Measurements from ENCODE around the gene SLC4A2. TPM values are rescaled to one million over a fixed set of nuclear protein-coding genes. Genes with fewer than 3 reads are reported as not detected.
A peak's percentile ranks its signal among the peaks of the same experiment; 100 is the strongest.
"Not testable (repeated sequence)": the region's sequence is repeated elsewhere in the genome, so short reads cannot be mapped to it uniquely, and the experiment has no call there.

The SLC4A2 gene
- total RNA-seq, 1 experiment from 2014 or later: 164 TPM

DNA sequence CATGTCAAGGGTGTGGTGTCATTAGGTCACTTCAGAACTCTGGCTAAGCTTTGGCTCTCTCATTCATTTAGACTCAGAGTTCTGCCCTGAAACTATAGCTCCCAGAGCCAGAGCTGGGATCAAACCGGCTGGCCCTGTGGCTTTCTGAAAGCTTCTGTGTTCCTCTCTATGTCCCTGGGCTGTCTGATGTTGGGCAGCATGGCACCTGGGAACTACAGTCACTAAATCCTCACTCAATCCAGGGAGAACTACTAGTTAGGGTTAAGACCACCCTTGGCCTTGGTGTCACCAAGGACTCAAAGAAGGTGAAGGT is 48.3 kb upstream of the SLC4A2 start:
- ATAC-seq (no peak), DNase-seq (ENCODE audit: low spot score) (no peak)
- TF ChIP-seq RELA (CRISPR knock-in tag; IDR thresholded peaks at IDR 0.05; ENCODE audit: borderline replicate concordance): no peak
- TF ChIP-seq, protein P1, sequence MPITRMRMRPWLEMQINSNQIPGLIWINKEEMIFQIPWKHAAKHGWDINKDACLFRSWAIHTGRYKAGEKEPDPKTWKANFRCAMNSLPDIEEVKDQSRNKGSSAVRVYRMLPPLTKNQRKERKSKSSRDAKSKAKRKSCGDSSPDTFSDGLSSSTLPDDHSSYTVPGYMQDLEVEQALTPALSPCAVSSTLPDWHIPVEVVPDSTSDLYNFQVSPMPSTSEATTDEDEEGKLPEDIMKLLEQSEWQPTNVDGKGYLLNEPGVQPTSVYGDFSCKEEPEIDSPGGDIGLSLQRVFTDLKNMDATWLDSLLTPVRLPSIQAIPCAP (CRISPR knock-in tag; IDR thresholded peaks at IDR 0.05): no peak
- TF ChIP-seq, protein P2, sequence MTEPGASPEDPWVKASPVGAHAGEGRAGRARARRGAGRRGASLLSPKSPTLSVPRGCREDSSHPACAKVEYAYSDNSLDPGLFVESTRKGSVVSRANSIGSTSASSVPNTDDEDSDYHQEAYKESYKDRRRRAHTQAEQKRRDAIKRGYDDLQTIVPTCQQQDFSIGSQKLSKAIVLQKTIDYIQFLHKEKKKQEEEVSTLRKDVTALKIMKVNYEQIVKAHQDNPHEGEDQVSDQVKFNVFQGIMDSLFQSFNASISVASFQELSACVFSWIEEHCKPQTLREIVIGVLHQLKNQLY (CRISPR knock-in tag; IDR thresholded peaks at IDR 0.05): no peak
- POLR2A ChIA-PET: no interaction called here
- Mint-ChIP-seq H3K4me3 (no peak overlapping the region), H3K36me3 (no peaks in the 10 kb centered on the region), H3K27ac (peak overlapping the region; percentile 33; the same call in 1 of the 2 replicates), H3K27me3 (ENCODE audit: low read depth) (peaks cover 32% of the 10 kb centered on the region), H3K9me3 (no peaks in the 10 kb centered on the region), H3K4me1 (peaks cover 40% of the 10 kb centered on the region)
- CTCF ChIA-PET: interaction anchor here (0.8 to 6.6 kb wide), 16 partner anchors 9 to 113 kb away, joined by 3 to 112 read pairs (median 22); partner anchors contain the start of genes ABCB8, CDK5, NOS3 and TMUB1

DNA sequence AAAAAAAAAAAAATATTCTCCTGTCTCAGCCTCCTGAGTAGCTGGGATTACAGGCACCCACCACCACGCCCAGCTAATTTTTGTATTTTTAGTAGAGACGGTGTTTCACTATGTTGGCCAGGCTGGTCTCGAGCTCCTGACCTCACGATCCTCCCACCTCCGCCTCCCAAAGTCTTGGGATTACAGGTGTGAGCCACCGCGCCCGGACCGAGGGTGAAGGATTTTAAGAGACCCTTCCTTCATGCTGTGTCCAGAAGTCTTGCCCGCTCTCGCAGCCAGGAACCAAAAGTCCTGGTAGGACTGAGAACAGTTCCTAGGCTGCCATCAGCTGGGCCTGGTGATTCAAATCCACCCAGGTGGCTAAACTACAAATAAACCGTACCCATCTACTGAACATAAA is 47.8 kb upstream of the SLC4A2 start:
- ATAC-seq; H3K9me3 Mint-ChIP-seq; H3K4me3 Mint-ChIP-seq; H3K36me3 Mint-ChIP-seq; DNase-seq (ENCODE audit: low spot score); H3K27ac Mint-ChIP-seq; POLR2A ChIA-PET: not testable (repeated sequence)
- peaks cover 40% of the 10 kb centered on the region for H3K4me1 Mint-ChIP-seq
- peaks cover 38% of the 10 kb centered on the region for H3K27me3 Mint-ChIP-seq (ENCODE audit: low read depth)
- CTCF ChIA-PET: interaction anchor here (1.2 to 6.6 kb wide), 13 partner anchors 8 to 114 kb away, joined by 3 to 112 read pairs (median 33); partner anchors contain the start of genes ABCB8, NOS3 and TMUB1

DNA sequence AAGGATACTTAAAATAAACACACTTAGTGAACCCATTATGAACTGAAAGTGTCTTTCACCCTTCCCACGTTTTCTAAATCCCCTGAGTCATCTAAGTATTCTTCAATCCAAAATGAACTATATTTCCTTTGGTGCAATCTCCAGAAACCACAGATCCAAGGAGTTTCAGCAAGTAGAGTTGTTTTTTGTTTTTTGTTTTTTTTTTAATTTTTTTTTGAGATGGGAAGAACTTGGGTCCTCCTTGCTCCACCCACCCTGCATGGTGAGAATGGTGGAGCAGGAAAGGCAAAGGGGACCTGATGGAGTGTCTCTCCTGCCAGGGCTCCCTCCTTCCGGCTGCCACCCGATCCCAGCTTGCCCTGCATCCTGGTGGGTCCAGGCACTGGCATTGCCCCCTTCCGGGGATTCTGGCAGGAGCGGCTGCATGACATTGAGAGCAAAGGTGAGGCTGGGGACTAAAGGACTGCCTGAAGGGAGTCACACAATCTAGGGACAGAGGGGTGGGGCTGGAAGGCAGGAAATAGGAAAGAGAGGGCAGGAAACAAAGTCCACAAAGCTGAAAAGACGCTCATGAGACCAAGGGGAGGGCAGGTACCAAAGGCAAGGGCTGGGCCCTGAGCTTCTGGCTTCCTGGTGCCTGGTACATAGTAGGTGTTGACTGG is 47.2 kb upstream of the SLC4A2 start:
- H3K4me1 Mint-ChIP-seq: peaks cover 40% of the 10 kb centered on the region
- no peaks in the 10 kb centered on the region for H3K36me3 Mint-ChIP-seq
- CTCF ChIA-PET: interaction anchor here (0.6 to 6.6 kb wide), 23 partner anchors 7 to 232 kb away, joined by 3 to 112 read pairs (median 8); partner anchors contain the start of genes ABCB8 and CDK5
- H3K27me3 Mint-ChIP-seq (ENCODE audit: low read depth): peaks cover 43% of the 10 kb centered on the region
- POLR2A ChIA-PET: no interaction called here
- H3K27ac Mint-ChIP-seq: no peak overlapping the region
- no peaks in the 10 kb centered on the region for H3K9me3 Mint-ChIP-seq
- DNase-seq (ENCODE audit: low spot score) (no peak), ATAC-seq (no peak)
- TF ChIP-seq ZNF423 (CRISPR knock-in tag; IDR thresholded peaks at IDR 0.05): no peak
- no peak for TF ChIP-seq OVOL2 (CRISPR knock-in tag; IDR thresholded peaks at IDR 0.05; ENCODE audit: borderline replicate concordance)
- TF ChIP-seq, protein P3, sequence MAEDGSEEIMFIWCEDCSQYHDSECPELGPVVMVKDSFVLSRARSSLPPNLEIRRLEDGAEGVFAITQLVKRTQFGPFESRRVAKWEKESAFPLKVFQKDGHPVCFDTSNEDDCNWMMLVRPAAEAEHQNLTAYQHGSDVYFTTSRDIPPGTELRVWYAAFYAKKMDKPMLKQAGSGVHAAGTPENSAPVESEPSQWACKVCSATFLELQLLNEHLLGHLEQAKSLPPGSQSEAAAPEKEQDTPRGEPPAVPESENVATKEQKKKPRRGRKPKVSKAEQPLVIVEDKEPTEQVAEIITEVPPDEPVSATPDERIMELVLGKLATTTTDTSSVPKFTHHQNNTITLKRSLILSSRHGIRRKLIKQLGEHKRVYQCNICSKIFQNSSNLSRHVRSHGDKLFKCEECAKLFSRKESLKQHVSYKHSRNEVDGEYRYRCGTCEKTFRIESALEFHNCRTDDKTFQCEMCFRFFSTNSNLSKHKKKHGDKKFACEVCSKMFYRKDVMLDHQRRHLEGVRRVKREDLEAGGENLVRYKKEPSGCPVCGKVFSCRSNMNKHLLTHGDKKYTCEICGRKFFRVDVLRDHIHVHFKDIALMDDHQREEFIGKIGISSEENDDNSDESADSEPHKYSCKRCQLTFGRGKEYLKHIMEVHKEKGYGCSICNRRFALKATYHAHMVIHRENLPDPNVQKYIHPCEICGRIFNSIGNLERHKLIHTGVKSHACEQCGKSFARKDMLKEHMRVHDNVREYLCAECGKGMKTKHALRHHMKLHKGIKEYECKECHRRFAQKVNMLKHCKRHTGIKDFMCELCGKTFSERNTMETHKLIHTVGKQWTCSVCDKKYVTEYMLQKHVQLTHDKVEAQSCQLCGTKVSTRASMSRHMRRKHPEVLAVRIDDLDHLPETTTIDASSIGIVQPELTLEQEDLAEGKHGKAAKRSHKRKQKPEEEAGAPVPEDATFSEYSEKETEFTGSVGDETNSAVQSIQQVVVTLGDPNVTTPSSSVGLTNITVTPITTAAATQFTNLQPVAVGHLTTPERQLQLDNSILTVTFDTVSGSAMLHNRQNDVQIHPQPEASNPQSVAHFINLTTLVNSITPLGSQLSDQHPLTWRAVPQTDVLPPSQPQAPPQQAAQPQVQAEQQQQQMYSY (CRISPR knock-in tag; IDR thresholded peaks at IDR 0.05): no peak
- TF ChIP-seq IRF2 (CRISPR knock-in tag; IDR thresholded peaks at IDR 0.05; ENCODE audit: borderline replicate concordance, low read depth): no peak
- TF ChIP-seq ZNF396 (CRISPR knock-in tag; IDR thresholded peaks at IDR 0.05; ENCODE audit: borderline replicate concordance): no peak
- TF ChIP-seq, protein P4, sequence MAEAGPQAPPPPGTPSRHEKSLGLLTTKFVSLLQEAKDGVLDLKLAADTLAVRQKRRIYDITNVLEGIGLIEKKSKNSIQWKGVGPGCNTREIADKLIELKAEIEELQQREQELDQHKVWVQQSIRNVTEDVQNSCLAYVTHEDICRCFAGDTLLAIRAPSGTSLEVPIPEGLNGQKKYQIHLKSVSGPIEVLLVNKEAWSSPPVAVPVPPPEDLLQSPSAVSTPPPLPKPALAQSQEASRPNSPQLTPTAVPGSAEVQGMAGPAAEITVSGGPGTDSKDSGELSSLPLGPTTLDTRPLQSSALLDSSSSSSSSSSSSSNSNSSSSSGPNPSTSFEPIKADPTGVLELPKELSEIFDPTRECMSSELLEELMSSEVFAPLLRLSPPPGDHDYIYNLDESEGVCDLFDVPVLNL (CRISPR knock-in tag; IDR thresholded peaks at IDR 0.05; ENCODE audit: borderline replicate concordance, low read depth): no peak
- TF ChIP-seq, protein P5, sequence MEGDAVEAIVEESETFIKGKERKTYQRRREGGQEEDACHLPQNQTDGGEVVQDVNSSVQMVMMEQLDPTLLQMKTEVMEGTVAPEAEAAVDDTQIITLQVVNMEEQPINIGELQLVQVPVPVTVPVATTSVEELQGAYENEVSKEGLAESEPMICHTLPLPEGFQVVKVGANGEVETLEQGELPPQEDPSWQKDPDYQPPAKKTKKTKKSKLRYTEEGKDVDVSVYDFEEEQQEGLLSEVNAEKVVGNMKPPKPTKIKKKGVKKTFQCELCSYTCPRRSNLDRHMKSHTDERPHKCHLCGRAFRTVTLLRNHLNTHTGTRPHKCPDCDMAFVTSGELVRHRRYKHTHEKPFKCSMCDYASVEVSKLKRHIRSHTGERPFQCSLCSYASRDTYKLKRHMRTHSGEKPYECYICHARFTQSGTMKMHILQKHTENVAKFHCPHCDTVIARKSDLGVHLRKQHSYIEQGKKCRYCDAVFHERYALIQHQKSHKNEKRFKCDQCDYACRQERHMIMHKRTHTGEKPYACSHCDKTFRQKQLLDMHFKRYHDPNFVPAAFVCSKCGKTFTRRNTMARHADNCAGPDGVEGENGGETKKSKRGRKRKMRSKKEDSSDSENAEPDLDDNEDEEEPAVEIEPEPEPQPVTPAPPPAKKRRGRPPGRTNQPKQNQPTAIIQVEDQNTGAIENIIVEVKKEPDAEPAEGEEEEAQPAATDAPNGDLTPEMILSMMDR (IDR thresholded peaks at IDR 0.05): no peak
- no peak for TF ChIP-seq NR2C2 (CRISPR knock-in tag; IDR thresholded peaks at IDR 0.05)
- TF ChIP-seq, protein P6, sequence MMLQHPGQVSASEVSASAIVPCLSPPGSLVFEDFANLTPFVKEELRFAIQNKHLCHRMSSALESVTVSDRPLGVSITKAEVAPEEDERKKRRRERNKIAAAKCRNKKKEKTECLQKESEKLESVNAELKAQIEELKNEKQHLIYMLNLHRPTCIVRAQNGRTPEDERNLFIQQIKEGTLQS (CRISPR knock-in tag; conservative IDR thresholded peaks at IDR 0.05): no peak
- TF ChIP-seq ZNF219 (CRISPR knock-in tag; IDR thresholded peaks at IDR 0.05; ENCODE audit: borderline replicate concordance): no peak
- TF ChIP-seq, protein P7, sequence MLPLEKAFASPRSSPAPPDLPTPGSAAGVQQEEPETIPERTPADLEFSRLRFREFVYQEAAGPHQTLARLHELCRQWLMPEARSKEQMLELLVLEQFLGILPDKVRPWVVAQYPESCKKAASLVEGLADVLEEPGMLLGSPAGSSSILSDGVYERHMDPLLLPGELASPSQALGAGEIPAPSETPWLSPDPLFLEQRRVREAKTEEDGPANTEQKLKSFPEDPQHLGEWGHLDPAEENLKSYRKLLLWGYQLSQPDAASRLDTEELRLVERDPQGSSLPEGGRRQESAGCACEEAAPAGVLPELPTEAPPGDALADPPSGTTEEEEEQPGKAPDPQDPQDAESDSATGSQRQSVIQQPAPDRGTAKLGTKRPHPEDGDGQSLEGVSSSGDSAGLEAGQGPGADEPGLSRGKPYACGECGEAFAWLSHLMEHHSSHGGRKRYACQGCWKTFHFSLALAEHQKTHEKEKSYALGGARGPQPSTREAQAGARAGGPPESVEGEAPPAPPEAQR (CRISPR knock-in tag; IDR thresholded peaks at IDR 0.05): no peak
- peak overlapping the region; percentile 61 for H3K4me3 Mint-ChIP-seq
